HG02884 (cell line): ENCODE results near the gene HRNR.
"Not testable (repeated sequence)": the region's sequence is repeated elsewhere in the genome, so short reads cannot be mapped to it uniquely, and the experiment has no call there.

Experiments
- ATAC-seq: cut with Tn5 transposase; IDR thresholded peaks from one replicate; pipeline ENCODE4 v1.9.1; 2021; ENCODE audit warnings: mild to moderate bottlenecking, moderate library complexity; ENCODE audit not compliant: unreplicated experiment

HRNR gene

DNA sequence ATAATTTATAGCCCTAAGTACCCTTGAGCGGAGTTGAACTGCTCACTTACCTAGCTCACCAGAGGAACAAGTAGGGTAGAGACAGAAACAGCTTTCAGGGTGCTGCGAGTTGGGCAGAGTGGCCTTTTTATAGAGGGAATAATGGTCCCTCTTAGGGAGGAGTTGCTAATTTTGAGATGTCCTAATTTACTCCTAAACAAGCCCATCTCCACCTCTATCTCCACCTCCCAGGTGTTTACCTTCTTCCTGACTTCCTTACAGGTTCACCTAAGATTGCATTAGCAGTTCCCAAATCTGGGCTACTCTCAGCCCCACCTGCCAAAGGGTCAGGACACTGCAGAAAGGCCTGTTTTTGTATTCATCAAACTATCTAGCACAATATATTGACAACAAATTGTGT is at the start of gene HRNR:
Gene HRNR, minus strand, starts transcription at position 101 of the 400 bp plus-strand sequence. CDS start 940 bp downstream, outside the sequence.
- ATAC-seq: no peak

GRCh38 chr1:152256394-152256793 is 32.4 kb upstream of the HRNR start:
- ATAC-seq: not testable (repeated sequence)

DNA sequence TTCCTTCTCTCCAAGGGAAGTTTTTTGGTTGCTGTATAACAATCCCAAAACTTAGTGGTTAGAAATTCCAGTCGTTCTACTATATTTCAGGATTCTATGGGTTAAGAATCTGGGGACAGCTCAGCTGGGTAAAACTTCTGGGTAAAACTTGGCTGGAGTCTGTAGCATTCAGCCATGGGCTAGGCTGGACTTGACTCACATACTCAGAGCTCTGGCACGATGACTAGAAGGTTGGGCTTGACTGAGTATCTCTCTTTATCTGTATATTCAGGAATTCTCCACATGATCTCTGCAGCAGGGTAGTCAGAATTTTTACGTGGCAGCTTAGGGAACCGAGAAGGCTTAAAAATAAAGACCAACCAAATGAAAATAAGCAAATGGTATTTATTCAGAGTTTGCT is 28.2 kb upstream of the HRNR start:
- ATAC-seq: no peak

- no peak for ATAC-seq
Measured at GRCh38 chr1:152251391-152251790, 27.4 kb upstream of the HRNR start.

DNA sequence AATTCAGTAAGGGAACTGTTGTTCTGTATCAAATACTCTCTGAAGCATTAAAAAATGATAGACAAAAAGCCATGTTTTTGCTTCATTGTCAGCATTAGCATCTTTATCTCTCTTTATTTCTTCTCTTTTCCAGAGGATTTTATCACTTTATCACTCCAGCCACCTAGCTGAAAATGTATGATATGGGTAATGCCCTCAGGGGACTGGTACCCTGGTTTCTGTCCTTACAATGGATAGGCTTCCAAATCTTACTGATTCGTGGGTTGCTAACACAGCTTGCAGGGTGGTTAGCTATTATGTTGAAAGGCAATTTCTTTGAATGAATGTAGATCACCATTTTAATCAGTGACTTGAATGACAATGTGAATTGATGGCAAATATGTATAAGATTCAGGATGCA is 23.3 kb upstream of the HRNR start:
- ATAC-seq: no peak

DNA sequence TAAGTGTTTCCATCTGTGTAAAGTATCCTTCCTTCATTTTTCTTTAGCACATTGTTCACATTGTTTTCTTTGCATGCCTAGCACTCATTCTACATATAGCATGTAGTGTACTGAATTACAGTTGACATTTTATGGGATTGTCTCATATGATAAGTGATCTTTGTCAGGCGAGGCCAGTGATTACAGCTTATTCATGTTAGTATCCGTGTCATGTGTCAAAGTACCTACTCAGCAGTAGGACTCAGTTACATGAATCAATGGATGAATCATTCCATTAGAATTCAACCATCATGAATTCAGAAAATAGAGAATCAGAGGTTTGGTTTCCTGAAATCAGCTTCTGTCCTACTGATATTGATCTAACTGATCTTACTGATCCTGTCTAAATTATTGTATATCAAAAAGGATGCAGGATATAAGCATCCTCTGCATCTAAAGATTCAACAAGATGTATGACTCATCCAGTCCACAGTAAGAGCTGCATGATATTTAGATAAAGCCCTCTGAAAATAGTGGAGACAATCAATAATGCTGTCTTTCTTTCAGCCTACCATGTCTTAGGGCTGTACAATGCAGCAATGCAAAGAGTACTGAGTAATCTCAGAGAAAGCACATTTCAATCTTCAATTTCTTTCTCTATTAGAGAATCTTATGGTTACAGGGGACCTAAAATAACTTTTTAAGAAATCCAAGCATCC is 20.7 kb upstream of the HRNR start:
- no peak for ATAC-seq

DNA sequence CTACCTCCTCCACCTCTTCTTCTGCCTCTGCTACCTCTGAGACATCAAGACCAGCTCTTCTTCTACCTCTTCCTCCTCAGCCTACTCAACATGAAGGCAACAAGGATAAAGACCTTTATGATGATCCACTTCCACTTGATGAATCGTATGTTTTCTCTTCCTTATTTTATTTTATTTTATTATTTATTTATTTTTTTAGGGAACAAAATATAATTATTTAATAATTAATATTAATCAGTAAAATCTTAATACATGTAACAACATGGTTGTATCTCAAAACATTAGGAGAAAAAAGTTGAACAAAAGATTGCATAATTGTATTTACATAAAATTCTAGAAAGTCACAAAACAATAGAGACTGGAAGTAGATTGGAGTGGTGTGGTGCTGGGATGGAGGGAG is 13.1 kb upstream of the HRNR start:
- no peak for ATAC-seq

DNA sequence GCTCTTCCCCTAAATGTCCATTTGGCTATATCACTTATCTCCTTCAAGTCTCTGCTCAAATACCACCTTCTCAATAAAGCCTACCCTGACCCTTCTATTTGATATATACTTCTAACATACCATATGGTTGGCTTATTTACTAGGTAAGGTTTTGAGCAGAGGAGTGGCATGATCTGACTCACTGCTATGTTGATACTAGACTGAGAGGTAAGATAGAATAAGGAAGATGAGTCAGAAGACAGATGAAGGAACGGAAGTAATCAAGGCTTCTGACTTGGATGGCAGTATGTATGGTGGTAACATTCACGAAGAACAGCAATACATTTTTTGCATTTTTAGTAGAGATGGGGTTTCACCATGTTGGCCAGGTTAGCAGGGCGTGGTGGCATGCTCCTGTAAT is 4.8 kb upstream of the HRNR start:
- ATAC-seq: no peak

DNA sequence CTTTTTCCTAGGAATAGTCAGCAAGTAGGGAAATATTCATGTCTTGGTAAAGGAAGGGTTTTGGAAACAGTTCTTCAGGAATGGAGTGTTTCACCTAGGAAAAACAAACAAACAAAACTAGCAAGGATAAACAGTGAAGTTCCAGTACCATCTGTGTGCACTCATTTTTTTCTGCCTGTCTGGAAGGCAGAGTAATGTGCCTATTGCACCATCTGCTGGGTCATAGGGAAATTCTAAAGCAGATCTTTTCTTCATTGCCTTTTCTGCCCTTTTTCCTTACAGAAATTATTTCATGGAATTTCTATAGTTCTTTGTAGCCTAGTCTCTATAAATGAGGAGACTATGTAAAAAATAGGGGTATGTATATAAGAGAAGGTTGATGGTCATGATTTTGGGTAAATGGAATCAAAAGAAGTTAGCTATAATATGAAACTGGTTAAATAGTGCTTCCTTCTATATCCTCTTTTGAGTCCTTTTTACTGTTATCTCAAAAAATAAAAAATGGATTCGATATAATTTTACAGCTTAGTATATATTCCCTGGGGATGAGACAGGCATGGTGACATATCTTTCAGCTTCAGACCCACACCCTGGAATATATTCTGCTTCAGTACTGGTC is 3.4 kb upstream of the HRNR start:
- ATAC-seq: no peak

- ATAC-seq: no peak
Measured at GRCh38 chr1:152225678-152226077, 1.7 kb upstream of the HRNR start.

DNA sequence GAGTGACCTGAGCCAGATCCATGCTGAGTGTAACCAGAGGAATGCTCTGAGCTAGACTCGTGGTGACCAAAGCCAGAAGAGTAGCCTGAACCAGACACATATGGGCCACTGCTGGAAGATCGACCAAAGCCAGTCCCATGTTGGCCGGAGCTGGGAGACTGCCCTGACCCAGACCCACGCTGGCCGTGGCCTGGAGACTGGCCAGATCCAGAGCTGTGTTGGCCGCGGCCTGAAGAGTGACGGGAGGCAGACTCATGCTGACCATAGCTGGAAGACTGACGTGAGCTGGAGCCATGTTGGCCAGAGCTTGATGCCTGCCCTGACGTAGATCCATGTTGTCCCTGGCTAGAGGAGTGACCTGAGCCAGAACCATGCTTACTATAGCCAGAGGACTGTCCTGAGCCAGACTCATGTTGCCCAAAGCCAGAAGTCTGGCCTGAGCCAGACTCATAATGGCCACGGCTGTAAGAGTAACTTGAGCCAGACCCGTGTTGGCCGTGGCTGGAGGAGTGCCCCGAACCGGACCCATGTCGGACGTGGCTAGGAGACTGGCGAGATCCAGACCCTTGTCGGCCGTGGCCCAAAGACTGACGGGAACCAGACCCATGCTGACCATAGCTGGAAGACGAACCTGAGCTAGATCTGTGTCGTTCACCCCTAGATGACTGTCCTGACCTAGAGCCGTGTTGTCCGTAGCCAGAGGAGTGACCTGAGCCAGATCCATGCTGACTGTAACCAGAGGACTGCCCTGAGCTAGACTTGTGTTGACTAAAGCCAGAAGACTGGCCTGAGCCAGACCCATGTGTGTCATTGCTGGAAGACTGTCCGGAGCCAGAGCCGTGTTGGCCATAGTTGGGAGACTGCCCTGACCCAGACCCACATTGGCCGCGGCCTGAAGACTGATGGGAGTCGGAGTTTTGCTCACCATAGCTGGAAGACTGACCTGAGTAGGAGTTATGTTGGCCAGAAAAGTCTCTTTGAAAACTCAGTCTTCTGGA is 3.5 kb downstream of the HRNR start:
- ATAC-seq: no peak

DNA sequence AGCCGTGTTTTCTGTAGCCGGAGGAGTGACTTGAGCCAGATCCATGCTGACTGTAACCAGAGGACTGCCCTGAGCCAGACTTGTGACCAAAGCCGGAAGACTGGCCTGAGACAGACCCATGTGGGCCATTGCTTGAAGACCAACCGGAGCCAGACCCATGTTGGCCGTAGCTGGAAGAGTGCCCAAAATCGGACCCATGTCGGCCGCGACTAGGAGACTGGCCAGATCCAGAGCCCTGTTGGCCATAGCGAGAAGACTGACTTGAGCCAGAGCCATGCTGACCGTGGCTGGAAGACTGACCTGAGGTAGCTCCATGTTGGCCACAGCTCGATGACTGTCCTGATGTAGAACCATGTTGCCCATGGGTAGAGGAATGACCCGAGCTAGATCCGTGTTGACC is 4.6 kb downstream of the HRNR start:
- ATAC-seq: not testable (repeated sequence)

DNA sequence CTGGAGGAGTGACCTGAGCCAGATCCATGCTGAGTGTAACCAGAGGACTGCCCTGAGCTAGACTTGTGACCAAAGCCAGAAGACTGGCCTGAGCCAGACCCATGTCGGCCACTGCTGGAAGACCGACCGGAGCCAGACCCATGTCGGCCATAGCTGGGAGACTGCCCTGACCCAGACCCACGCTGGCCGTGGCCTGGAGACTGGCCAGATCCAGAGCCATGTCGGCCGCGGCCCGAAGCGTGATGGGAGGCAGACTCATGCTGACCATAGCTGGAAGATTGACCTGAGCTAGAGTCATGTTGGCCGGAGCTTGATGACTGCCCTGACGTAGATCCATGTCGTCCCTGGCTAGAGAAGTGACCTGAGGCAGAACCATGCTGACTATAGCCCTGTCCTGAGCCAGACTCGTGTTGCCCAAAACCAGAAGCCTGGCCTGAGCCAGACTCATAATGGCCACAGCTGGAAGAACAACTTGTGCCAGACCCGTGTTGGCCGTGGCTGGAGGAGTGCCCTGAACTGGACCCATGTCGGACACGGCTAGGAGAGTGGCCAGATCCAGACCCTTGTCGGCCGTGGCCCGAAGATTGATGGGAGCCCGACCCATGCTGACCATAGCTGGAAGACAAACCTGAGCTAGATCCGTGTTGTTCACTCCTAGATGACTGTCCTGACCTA is 5.1 kb downstream of the HRNR start:
- no peak for ATAC-seq

DNA sequence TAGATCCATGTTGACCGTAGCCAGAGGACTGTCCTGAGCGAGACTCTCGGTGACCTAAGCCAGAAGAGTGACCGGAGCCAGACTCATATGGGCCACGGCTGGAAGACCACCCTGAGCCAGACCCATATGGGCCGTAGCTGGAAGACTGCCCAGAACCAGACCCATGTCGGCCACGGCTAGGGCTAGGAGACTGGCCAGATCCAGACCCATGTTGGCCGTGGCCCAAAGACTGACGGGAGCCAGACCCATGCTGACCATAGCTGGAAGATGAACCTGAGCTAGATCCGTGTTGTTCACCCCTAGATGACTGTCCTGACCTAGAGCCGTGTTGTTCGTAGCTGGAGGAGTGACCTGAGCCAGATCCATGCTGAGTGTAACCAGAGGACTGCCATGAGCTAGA is 8.4 kb downstream of the HRNR start:
- ATAC-seq: not testable (repeated sequence)

- not testable (repeated sequence) for ATAC-seq
Measured at GRCh38 chr1:152214911-152215310, 9.1 kb downstream of the HRNR start.

GRCh38 chr1:152198982-152199381 is 25.0 kb downstream of the HRNR start:
- no peak for ATAC-seq

DNA sequence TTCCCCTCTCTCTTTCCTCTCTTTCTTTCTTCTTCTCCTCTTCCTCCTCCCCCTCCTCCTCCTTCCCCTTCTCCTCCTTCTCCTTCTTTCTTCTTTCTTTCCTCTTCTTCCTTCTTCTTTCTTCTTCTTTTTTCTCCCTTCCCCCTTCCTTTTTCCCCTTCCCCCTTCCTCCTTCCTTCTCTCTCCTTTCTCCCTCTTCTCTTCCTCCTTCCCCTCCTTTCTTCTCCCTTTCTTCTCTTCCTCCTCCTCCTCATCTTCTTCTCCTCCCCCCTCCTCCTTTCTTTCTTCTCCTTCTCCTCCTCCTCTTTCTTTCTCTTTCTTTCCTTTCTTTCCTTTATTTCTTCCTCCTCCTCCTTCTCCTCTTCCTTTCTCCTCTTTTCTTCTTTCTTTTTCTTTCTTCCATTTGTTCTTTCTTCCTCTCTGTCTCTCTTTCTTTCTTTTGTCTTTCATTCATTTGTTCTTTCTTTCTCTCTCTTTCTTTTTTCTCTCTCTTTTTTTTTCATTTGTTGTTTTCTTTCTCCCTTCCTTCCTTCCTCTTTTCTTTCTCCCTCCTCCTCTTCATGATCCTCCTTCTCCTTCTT is 26.5 kb downstream of the HRNR start:
- no peak for ATAC-seq

DNA sequence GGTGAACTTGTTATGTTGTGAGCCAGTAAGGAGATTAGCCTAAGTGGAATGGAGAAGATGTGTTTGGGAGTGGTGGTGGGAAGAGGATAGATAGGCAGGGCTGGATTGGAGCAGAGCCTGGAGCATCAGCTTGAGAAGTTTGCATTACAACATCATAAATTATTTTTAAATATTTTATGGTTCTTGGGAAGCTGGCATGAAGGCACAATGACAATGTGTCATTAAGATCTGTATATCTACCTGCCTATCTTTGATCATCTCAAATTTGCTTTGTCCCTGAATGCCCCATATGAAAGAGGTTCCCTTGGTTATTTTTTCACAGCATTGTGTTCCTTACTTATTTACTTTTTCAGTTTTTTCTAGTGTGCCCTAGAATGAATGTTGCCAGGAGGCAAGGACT is 32.3 kb downstream of the HRNR start:
- no peak for ATAC-seq

GRCh38 chr1:152191260-152191659 is 32.7 kb downstream of the HRNR start:
- ATAC-seq: no peak

DNA sequence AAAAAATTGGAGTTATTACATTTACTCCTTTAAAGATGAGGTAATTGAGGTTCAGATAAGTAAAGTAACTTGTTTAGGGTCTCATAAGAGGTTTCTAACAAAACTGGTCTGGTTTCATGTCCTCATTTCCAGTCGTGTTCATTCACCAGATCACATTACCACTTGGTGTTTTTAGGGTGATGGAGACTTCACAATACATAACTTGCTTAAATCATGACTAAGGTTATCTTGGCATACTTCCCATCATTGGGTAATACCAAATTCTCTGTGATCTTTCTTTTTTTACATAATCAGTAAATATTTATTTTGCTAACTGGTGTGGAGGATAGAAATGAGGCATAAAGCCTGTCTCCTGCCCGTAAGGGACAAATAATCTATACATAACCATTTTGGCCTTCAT is 33.4 kb downstream of the HRNR start:
- ATAC-seq: no peak
